D721Med (cell line): Measurements from ENCODE around the gene NRXN3.
A peak's percentile ranks its signal among the peaks of the same experiment; 100 is the strongest.

Experiments used
- DNase-seq: peaks from one replicate; pipeline ENCODE4 v3.0.0; 2011; ENCODE audit warnings: low spot score; ENCODE audit not compliant: insufficient read length
- FAIRE-seq: peaks from 2 replicates; lab custom pipeline; 2011; peaks lifted over from hg19 to GRCh38; lab: Jason Lieb, UNC
- CTCF ChIP-seq: IDR thresholded peaks from 2 replicates; pipeline ENCODE4 v1.5.1; 2012; ENCODE audit warnings: mild to moderate bottlenecking, control low read depth; ENCODE audit not compliant: insufficient read depth; ENCODE audit errors: missing control alignments

Gene NRXN3

DNA sequence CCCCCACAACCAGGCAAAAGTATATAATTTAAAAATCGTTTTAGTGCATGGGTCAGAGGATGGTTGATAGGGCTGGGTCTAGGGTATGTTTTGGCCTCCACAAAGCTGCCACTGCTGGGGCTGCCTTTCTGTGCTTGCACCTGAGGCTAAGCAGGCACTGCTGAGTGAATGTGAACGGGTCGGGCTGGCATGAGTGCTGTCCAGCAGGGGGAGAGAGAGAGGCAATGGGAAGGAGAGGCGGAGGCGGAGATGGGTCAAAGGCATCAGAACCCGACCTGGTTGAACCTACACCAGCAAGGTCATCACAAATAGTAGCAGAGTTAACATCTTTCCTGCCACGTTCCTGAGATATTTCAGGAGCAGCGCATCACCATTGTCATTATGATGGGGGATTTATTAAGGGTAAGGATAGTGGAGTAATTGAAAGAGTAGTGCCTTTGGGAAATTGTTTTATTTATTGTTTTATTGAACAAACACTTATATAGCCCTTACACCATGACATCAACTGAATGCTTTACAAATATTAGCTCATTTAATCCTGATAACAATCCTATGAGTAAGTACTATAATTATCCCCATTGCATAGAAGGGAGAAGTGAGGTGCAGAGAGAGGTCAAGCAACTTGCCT is 5.8 kb upstream of the NRXN3 start:
- FAIRE-seq (no peak), DNase-seq (peak; percentile 31)
- peak; percentile 58 for TF ChIP-seq CTCF

GRCh38 chr14:78172428-78172827 is 2.3 kb downstream of the NRXN3 start:
- FAIRE-seq (no peak), DNase-seq (no peak)
- TF ChIP-seq CTCF, result no peak

- TF ChIP-seq CTCF, result no peak
- DNase-seq, result no peak
- FAIRE-seq, result no peak
These were observed 3.3 kb downstream of the NRXN3 start for GRCh38 chr14:78173346-78174035.

DNA sequence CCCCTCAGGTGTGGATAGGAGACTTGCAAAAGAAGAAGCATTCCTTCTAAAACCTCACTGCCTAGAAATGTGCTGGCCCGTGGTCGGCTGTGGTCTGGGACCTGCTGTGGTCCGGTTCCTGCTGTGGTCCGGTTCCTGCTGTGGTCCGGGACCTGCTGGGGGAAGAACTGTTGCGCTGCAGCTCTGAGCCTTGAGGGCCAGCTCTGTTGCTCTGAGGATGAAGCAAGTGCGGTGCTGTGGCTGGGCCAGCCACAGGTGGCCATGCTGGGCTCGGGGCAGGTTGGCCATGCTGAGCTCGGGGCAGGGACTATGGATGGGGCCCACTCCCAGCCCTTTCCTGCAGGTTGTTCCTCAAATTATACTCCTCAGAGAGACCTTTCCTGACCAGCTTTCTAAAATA is 5.2 kb downstream of the NRXN3 start:
- no peak for FAIRE-seq
- TF ChIP-seq CTCF, result no peak
- DNase-seq, result no peak

DNA sequence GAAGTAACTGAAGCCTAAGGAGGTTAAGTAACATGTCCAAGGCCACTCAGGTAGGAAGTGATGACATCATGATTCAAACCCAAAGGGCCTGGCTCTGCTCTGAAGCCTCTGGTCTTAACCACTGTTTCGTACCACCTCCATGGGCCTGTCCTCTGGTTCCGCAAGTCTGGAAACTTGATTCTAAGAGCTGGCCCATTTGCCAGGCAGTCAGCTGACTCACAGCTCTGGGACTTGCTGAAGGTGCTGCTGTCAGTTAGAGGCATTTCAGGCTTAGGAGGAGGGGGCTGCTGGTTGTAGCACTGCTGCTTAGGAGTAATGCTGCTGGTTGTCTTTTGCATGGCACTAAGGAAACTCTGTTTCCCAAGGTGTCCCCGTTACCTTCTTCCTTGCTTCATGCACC is 7.9 kb downstream of the NRXN3 start:
- DNase-seq (no peak), FAIRE-seq (no peak)
- TF ChIP-seq CTCF, result no peak

DNA sequence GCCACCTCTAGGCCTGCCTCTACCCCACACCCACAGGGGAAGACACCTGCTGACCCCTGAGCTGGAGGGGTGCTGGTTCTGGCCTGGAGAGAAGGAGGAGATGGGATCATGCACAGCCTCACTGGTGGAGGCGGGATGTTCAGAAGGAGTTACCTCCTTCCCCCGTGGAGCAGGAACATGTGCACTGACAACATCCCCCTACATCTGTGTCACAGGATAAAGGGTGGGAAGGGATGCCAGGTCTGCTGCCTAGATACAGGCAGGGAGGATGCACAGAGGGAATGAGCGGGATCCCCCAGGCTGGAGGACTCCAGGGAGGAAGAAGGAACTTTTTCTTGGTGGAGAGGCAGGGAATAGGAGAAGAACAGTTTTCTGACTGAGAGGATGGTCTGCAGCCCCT is 8.8 kb downstream of the NRXN3 start:
- no peak for FAIRE-seq
- no peak for DNase-seq
- TF ChIP-seq CTCF, result no peak

GRCh38 chr14:78181270-78181669 is 11.1 kb downstream of the NRXN3 start:
- DNase-seq (no peak), FAIRE-seq (no peak)
- no peak for TF ChIP-seq CTCF
